Measurements from ENCODE around the gene OR4D11. TPM values are rescaled to one million over a fixed set of nuclear protein-coding genes. Genes with fewer than 3 reads are reported as not detected.

Gene OR4D11
- total and polyA plus RNA-seq, 10 of the 15 experiments (the other 5 are each of a cell fraction or from before 2014, with no cell fraction given) = not detected

DNA sequence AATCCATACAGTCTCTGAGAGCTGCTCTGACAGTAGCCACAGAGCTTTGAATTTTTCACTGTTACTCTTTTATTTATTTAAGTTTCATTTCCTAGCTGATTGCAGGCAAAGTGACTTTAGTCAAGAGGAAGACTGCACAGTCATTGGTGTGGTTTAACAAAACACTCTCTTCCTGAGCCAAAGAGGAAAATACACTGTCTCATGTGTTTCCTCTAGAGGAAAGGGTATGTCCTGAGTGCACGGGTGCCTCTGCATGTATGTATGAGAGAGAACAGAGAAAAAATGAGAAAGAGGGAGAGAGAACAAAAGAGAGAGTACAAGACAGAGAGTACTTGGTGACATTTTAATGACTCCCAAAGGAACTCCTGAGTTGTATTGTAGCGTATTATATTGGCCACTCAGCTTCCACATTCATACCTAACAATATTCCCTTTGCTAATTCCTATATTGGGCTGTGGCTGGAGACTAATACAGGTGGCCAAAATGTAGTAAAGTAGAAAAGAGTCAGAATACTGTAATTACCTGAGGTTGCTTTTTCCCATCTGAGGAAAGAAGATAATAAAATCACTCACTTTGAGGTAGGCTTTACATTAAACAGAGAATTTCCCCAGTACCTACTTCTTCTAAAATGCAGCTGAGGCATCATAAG is 7.7 kb downstream of the OR4D11 start, which contains the start of gene OR4D9 (continued):
- TF ChIP-seq, protein P1, sequence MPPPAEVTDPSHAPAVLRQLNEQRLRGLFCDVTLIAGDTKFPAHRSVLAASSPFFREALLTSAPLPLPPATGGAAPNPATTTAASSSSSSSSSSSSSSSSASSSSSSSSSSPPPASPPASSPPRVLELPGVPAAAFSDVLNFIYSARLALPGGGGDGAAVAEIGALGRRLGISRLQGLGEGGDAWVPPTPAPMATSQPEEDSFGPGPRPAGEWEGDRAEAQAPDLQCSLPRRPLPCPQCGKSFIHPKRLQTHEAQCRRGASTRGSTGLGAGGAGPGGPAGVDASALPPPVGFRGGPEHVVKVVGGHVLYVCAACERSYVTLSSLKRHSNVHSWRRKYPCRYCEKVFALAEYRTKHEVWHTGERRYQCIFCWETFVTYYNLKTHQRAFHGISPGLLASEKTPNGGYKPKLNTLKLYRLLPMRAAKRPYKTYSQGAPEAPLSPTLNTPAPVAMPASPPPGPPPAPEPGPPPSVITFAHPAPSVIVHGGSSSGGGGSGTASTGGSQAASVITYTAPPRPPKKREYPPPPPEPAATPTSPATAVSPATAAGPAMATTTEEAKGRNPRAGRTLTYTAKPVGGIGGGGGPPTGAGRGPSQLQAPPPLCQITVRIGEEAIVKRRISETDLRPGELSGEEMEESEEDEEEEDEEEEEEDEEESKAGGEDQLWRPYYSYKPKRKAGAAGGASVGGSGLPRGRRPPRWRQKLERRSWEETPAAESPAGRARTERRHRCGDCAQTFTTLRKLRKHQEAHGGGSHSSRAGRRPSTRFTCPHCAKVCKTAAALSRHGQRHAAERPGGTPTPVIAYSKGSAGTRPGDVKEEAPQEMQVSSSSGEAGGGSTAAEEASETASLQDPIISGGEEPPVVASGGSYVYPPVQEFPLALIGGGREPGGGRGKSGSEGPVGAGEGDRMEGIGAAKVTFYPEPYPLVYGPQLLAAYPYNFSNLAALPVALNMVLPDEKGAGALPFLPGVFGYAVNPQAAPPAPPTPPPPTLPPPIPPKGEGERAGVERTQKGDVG (CRISPR knock-in tag; IDR thresholded peaks at IDR 0.05) = no peak
- TF ChIP-seq TCF3 (IDR thresholded peaks at IDR 0.05; ENCODE audit: borderline replicate concordance, insufficient read depth, low read depth, low read length) = no peak
- no peak for TF ChIP-seq STAT3 (IDR thresholded peaks at IDR 0.05; ENCODE audit: low read depth, low read length)
- TF ChIP-seq RB1 (IDR thresholded peaks at IDR 0.05; ENCODE audit: borderline replicate concordance) = no peak
- TF ChIP-seq BMI1 (IDR thresholded peaks at IDR 0.05; ENCODE audit: borderline replicate concordance) = no peak
- TF ChIP-seq RCOR1 (conservative IDR thresholded peaks at IDR 0.05; ENCODE audit: low read depth, low read length) = no peak
- no peak for TF ChIP-seq ESRRA (IDR thresholded peaks at IDR 0.05; ENCODE audit: low read length)
- TF ChIP-seq SMARCA5 (IDR thresholded peaks at IDR 0.05) = no peak
- TF ChIP-seq, protein P2, sequence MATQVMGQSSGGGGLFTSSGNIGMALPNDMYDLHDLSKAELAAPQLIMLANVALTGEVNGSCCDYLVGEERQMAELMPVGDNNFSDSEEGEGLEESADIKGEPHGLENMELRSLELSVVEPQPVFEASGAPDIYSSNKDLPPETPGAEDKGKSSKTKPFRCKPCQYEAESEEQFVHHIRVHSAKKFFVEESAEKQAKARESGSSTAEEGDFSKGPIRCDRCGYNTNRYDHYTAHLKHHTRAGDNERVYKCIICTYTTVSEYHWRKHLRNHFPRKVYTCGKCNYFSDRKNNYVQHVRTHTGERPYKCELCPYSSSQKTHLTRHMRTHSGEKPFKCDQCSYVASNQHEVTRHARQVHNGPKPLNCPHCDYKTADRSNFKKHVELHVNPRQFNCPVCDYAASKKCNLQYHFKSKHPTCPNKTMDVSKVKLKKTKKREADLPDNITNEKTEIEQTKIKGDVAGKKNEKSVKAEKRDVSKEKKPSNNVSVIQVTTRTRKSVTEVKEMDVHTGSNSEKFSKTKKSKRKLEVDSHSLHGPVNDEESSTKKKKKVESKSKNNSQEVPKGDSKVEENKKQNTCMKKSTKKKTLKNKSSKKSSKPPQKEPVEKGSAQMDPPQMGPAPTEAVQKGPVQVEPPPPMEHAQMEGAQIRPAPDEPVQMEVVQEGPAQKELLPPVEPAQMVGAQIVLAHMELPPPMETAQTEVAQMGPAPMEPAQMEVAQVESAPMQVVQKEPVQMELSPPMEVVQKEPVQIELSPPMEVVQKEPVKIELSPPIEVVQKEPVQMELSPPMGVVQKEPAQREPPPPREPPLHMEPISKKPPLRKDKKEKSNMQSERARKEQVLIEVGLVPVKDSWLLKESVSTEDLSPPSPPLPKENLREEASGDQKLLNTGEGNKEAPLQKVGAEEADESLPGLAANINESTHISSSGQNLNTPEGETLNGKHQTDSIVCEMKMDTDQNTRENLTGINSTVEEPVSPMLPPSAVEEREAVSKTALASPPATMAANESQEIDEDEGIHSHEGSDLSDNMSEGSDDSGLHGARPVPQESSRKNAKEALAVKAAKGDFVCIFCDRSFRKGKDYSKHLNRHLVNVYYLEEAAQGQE (IDR thresholded peaks at IDR 0.05; ENCODE audit: low read depth, low read length) = no peak
- TF ChIP-seq, protein P3, sequence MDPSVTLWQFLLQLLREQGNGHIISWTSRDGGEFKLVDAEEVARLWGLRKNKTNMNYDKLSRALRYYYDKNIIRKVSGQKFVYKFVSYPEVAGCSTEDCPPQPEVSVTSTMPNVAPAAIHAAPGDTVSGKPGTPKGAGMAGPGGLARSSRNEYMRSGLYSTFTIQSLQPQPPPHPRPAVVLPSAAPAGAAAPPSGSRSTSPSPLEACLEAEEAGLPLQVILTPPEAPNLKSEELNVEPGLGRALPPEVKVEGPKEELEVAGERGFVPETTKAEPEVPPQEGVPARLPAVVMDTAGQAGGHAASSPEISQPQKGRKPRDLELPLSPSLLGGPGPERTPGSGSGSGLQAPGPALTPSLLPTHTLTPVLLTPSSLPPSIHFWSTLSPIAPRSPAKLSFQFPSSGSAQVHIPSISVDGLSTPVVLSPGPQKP (IDR thresholded peaks at IDR 0.05; ENCODE audit: low read depth, low read length) = no peak
- TF ChIP-seq, protein P4, sequence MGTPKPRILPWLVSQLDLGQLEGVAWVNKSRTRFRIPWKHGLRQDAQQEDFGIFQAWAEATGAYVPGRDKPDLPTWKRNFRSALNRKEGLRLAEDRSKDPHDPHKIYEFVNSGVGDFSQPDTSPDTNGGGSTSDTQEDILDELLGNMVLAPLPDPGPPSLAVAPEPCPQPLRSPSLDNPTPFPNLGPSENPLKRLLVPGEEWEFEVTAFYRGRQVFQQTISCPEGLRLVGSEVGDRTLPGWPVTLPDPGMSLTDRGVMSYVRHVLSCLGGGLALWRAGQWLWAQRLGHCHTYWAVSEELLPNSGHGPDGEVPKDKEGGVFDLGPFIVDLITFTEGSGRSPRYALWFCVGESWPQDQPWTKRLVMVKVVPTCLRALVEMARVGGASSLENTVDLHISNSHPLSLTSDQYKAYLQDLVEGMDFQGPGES (IDR thresholded peaks at IDR 0.05) = no peak
- no peak for TF ChIP-seq SIN3A (IDR thresholded peaks at IDR 0.05; ENCODE audit: low read depth, low read length)
- TF ChIP-seq NRF1 (conservative IDR thresholded peaks at IDR 0.05; ENCODE audit: low read depth, low read length) = no peak
- TF ChIP-seq CHD2 (IDR thresholded peaks at IDR 0.05; ENCODE audit: borderline replicate concordance, low read depth, low read length) = no peak
- TF ChIP-seq, protein P5, sequence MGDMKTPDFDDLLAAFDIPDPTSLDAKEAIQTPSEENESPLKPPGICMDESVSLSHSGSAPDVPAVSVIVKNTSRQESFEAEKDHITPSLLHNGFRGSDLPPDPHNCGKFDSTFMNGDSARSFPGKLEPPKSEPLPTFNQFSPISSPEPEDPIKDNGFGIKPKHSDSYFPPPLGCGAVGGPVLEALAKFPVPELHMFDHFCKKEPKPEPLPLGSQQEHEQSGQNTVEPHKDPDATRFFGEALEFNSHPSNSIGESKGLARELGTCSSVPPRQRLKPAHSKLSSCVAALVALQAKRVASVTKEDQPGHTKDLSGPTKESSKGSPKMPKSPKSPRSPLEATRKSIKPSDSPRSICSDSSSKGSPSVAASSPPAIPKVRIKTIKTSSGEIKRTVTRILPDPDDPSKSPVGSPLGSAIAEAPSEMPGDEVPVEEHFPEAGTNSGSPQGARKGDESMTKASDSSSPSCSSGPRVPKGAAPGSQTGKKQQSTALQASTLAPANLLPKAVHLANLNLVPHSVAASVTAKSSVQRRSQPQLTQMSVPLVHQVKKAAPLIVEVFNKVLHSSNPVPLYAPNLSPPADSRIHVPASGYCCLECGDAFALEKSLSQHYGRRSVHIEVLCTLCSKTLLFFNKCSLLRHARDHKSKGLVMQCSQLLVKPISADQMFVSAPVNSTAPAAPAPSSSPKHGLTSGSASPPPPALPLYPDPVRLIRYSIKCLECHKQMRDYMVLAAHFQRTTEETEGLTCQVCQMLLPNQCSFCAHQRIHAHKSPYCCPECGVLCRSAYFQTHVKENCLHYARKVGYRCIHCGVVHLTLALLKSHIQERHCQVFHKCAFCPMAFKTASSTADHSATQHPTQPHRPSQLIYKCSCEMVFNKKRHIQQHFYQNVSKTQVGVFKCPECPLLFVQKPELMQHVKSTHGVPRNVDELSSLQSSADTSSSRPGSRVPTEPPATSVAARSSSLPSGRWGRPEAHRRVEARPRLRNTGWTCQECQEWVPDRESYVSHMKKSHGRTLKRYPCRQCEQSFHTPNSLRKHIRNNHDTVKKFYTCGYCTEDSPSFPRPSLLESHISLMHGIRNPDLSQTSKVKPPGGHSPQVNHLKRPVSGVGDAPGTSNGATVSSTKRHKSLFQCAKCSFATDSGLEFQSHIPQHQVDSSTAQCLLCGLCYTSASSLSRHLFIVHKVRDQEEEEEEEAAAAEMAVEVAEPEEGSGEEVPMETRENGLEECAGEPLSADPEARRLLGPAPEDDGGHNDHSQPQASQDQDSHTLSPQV (IDR thresholded peaks at IDR 0.05) = no peak
- TF ChIP-seq RUNX3 (IDR thresholded peaks at IDR 0.05; ENCODE audit: low read length) = no peak
